Keratinocyte (primary cell): ENCODE measurements around the gene ACBD6. TPM values are rescaled to one million over a fixed set of nuclear protein-coding genes. Genes with fewer than 3 reads are reported as not detected.

Experiments used
- DNase-seq: peaks from one replicate; pipeline ENCODE4 v3.0.0-alpha.2; 2011; ENCODE audit warnings: low read depth, missing footprints, low spot score
- FAIRE-seq: peaks from 2 replicates; lab custom pipeline; 2011; peaks lifted over from hg19 to GRCh38; lab: Jason Lieb, UNC
- H2AFZ ChIP-seq: 2 replicates; pipeline ENCODE4 v1.6.0; 2012; ENCODE audit warnings: low read length, control low read depth, inconsistent platforms; ENCODE audit not compliant: control insufficient read depth
- H3K27ac ChIP-seq: 2 replicates; pipeline ENCODE4 v1.5.1; 2011; ENCODE audit warnings: low read length; ENCODE audit not compliant: control insufficient read depth, insufficient read depth
- H3K27me3 ChIP-seq: 3 replicates; pipeline ENCODE4 v1.6.0; 2011; ENCODE audit warnings: low read length; ENCODE audit not compliant: control insufficient read depth, insufficient read depth; ENCODE audit errors: extremely low read depth
- H3K36me3 ChIP-seq, 2 experiments: 2 replicates in 1 of 2; 3 replicates in 1 of 2; pipeline ENCODE4 v1.5.1; 2011; ENCODE audit warnings: low read length in 2 of 2, mild to moderate bottlenecking in 1 of 2; ENCODE audit not compliant: control insufficient read depth in 2 of 2, insufficient read depth in 2 of 2; ENCODE audit errors: extremely low read depth in 1 of 2
- H3K4me1 ChIP-seq: 3 replicates; pipeline ENCODE4 v1.5.1; 2011; ENCODE audit warnings: low read length; ENCODE audit not compliant: control insufficient read depth, insufficient read depth; ENCODE audit errors: extremely low read depth
- H3K4me2 ChIP-seq: 3 replicates; pipeline ENCODE4 v1.6.0; 2011; ENCODE audit warnings: low read depth, low read length; ENCODE audit not compliant: control insufficient read depth, insufficient read depth; ENCODE audit errors: extremely low read depth
- H3K4me3 ChIP-seq, 3 experiments: fragments of 200-600 bp in 1 of 3; sonication (generic) in 1 of 3; 2 replicates in 2 of 3; 3 replicates in 1 of 3; pipeline ENCODE4 v1.5.1; 2011 to 2016; ENCODE audit warnings: low read length in 3 of 3, mild to moderate bottlenecking in 3 of 3, control low read depth in 2 of 3, inconsistent platforms in 1 of 3, low read depth in 1 of 3, mixed read lengths in 1 of 3, mixed run types in 1 of 3, moderate library complexity in 1 of 3; ENCODE audit not compliant: control insufficient read depth in 2 of 3, insufficient read depth in 2 of 3; ENCODE audit errors: extremely low read depth in 1 of 3
- H3K79me2 ChIP-seq: 2 replicates; pipeline ENCODE4 v1.6.0; 2012; ENCODE audit warnings: low read length; ENCODE audit not compliant: control insufficient read depth, insufficient read depth
- H3K9ac ChIP-seq: 3 replicates; pipeline ENCODE4 v1.6.0; 2011; ENCODE audit warnings: low read length; ENCODE audit not compliant: control insufficient read depth, insufficient read depth; ENCODE audit errors: extremely low read depth
- H3K9me1 ChIP-seq: 3 replicates; pipeline ENCODE4 v1.6.0; 2011; ENCODE audit warnings: low read length; ENCODE audit not compliant: control insufficient read depth, insufficient read depth; ENCODE audit errors: extremely low read depth
- H3K9me3 ChIP-seq: 2 replicates; pipeline ENCODE4 v1.5.1; 2012; ENCODE audit warnings: low read depth, low read length; ENCODE audit not compliant: control insufficient read depth
- H4K20me1 ChIP-seq: 3 replicates; pipeline ENCODE4 v1.6.0; 2011; ENCODE audit warnings: low read length; ENCODE audit not compliant: control insufficient read depth, insufficient read depth; ENCODE audit errors: extremely low read depth
- EZH2 ChIP-seq: IDR thresholded peaks from one replicate; pipeline ENCODE4 v1.6.1; 2012; ENCODE audit warnings: inconsistent platforms, mild to moderate bottlenecking, low read length, moderate library complexity
- dilution Hi-C: fragments of 300-500 bp; cut with MboI; formaldehyde crosslinking; loops from one replicate; pipeline ENCODE4 v1.7.0; 2020; ENCODE audit warnings: low sequenced_read_pairs; ENCODE audit not compliant: extremely low pct_ligation_motif_present
- polyA plus RNA-seq, 5 experiments: library from polyadenylated mRNA; depleted of rRNA in 3 of 5; stranded (reverse) in 3 of 5; stranded (forward) in 1 of 5; unstranded in 1 of 5; fragments of >200 nt; gene quantifications; 1 replicate in 1 of 5; 2 replicates in 3 of 5; 3 replicates in 1 of 5; pipeline versions ENCODE4 v1.2.1 to v1.2.3, GENCODE V29; 2011 to 2012; ENCODE audit warnings: missing spikeins in 2 of 5, low read depth in 1 of 5, low replicate concordance in 1 of 5
- TF ChIP-seq, protein P1 (sequence below), 3 experiments: IDR thresholded peaks in 1 of 3; conservative IDR thresholded peaks in 1 of 3; optimal IDR thresholded peaks in 1 of 3; 2 replicates in 2 of 3; 3 replicates in 1 of 3; pipeline versions ENCODE3 to v1.5.1; 2011; ENCODE audit warnings: low read length in 3 of 3, mild to moderate bottlenecking in 3 of 3, moderate library complexity in 2 of 3, control low read depth in 1 of 3, inconsistent platforms in 1 of 3; ENCODE audit not compliant: insufficient read depth in 2 of 3; ENCODE audit errors: extremely low read depth in 1 of 3

Gene ACBD6
- polyA plus RNA-seq, 1 donor (not counting 4 experiments of a cell fraction or from before 2014, with no cell fraction given), result 47.5 TPM

DNA sequence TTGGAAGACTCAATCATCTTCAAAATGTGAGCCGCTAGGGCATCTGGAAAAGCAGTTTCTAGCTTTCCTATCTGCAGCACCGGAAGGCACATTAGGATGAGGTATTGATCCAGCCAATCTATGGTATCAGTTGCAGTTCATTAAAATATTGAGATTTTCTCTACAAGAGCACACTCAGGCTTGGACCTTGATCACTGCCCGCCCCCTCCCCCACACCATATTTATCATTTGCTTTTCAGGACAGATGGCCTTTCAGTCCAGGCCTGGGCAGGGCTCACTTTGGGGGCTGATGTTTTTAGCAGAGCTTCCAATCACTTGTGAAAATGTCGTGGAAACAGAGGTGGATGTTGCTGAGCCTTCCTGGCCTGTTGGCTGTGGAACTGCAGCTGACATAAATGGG is 254.8 kb downstream of the ACBD6 start:
- Histone ChIP-seq H3K27ac (no peak overlapping the region), H3K9me1 (no peaks in the 10 kb centered on the region), H3K4me3 (no peak overlapping the region), H3K4me1 (no peaks in the 10 kb centered on the region), H2AFZ (no peak overlapping the region), H3K27me3 (peaks cover 12% of the 10 kb centered on the region), H3K36me3 (no peaks in the 10 kb centered on the region), H3K4me2 (no peak overlapping the region), H3K9me3 (no peaks in the 10 kb centered on the region), H3K79me2 (no peaks in the 10 kb centered on the region), H4K20me1 (no peaks in the 10 kb centered on the region), H3K9ac (no peak overlapping the region)
- dilution Hi-C loops, result no loop called here
- TF ChIP-seq, protein P1, sequence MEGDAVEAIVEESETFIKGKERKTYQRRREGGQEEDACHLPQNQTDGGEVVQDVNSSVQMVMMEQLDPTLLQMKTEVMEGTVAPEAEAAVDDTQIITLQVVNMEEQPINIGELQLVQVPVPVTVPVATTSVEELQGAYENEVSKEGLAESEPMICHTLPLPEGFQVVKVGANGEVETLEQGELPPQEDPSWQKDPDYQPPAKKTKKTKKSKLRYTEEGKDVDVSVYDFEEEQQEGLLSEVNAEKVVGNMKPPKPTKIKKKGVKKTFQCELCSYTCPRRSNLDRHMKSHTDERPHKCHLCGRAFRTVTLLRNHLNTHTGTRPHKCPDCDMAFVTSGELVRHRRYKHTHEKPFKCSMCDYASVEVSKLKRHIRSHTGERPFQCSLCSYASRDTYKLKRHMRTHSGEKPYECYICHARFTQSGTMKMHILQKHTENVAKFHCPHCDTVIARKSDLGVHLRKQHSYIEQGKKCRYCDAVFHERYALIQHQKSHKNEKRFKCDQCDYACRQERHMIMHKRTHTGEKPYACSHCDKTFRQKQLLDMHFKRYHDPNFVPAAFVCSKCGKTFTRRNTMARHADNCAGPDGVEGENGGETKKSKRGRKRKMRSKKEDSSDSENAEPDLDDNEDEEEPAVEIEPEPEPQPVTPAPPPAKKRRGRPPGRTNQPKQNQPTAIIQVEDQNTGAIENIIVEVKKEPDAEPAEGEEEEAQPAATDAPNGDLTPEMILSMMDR (optimal IDR thresholded peaks at IDR 0.05 in 1 of 3, IDR thresholded peaks at IDR 0.05 in 1 of 3, conservative IDR thresholded peaks at IDR 0.05 in 1 of 3; ENCODE audit: extremely low read depth in 1 of 3, insufficient read depth in 2 of 3, low read length in 3 of 3), result no peak
- TF ChIP-seq EZH2, result no peak
- DNase-seq (no peak), FAIRE-seq (no peak)

DNA sequence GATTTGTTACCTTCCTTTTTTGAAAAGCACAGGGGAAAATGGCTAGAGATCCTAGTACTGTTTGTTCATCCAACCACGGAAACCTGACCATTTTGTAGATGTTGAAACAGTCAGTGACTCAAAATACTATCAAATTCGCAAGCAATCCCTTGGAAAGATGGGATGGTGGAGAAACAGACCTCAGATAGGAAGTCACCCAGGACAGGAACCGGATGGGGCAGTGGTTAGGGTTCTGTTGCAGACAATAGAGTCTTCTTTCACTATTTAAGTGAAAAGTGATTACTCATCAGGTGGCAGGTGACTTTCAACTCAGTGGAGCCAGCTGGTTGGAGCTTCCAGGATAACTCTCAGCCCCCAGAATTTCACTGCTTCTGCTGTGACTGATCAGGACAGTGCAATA is 255.3 kb downstream of the ACBD6 start:
- Histone ChIP-seq H3K79me2 (no peaks in the 10 kb centered on the region), H3K27me3 (peaks cover 17% of the 10 kb centered on the region), H3K9ac (no peak overlapping the region), H3K9me1 (no peaks in the 10 kb centered on the region), H3K27ac (no peak overlapping the region), H3K4me2 (no peak overlapping the region), H3K36me3 (no peaks in the 10 kb centered on the region), H4K20me1 (no peaks in the 10 kb centered on the region), H3K9me3 (no peaks in the 10 kb centered on the region), H3K4me3 (no peak overlapping the region), H3K4me1 (no peaks in the 10 kb centered on the region), H2AFZ (no peak overlapping the region)
- dilution Hi-C loops, result no loop called here
- DNase-seq (no peak), FAIRE-seq (no peak)
- TF ChIP-seq EZH2, result no peak
- TF ChIP-seq, protein P1 (optimal IDR thresholded peaks at IDR 0.05 in 1 of 3, IDR thresholded peaks at IDR 0.05 in 1 of 3, conservative IDR thresholded peaks at IDR 0.05 in 1 of 3; ENCODE audit: extremely low read depth in 1 of 3, insufficient read depth in 2 of 3, low read length in 3 of 3), result no peak
